Breast epithelium (tissue), 4 donors: ENCODE measurements around the gene NSF. TPM values are rescaled to one million over a fixed set of nuclear protein-coding genes. Genes with fewer than 3 reads are reported as not detected.
"Not testable (repeated sequence)": the region's sequence is repeated elsewhere in the genome, so short reads cannot be mapped to it uniquely, and the experiment has no call there.

ENCODE experiments used
- DNase-seq, 2 donors: peaks; one replicate each; pipeline ENCODE4 v3.0.0-alpha.2; 2019; ENCODE audit warnings: low spot score in 2 of 2
- H3K27ac ChIP-seq, 2 donors: fragments of 200-600 bp; sonication (generic) in 1 of 2; one replicate each; pipeline ENCODE4 v1.5.1; 2016 to 2019; ENCODE audit warnings: mild to moderate bottlenecking in 1 of 2
- H3K27me3 ChIP-seq, 2 donors: fragments of 200-600 bp; sonication (generic) in 1 of 2; one replicate each; pipeline versions ENCODE4 v1.5.1 to v1.6.0; 2017 to 2019; ENCODE audit warnings: control low read depth in 1 of 2, mild to moderate bottlenecking in 1 of 2
- H3K36me3 ChIP-seq: fragments of 200-600 bp; one replicate; pipeline ENCODE4 v1.5.1; 2019
- H3K4me1 ChIP-seq, 2 donors: fragments of 200-600 bp; sonication (generic); one replicate each; pipeline ENCODE4 v1.5.1; 2016 to 2019; ENCODE audit warnings: control low read depth in 1 of 2
- H3K4me3 ChIP-seq, 3 donors: fragments of 200-600 bp; sonication (generic); 1 replicate in 2 of 3; 2 replicates in 1 of 3; pipeline ENCODE4 v1.5.1; 2016 to 2019; ENCODE audit warnings: mild to moderate bottlenecking in 3 of 3, moderate library complexity in 2 of 3
- H3K9me3 ChIP-seq, 2 donors: fragments of 200-600 bp; sonication (generic) in 1 of 2; one replicate each; pipeline ENCODE4 v1.5.1; 2016 to 2019; ENCODE audit warnings: control low read depth in 1 of 2
- CTCF ChIP-seq, 3 donors: fragments of 450-650 bp; IDR thresholded peaks; one replicate each; pipeline ENCODE4 v1.5.1; 2016 to 2017; ENCODE audit warnings: antibody characterized with exemption in 3 of 3, mild to moderate bottlenecking in 3 of 3, moderate library complexity in 3 of 3
- POLR2A ChIP-seq: fragments of 450-650 bp; IDR thresholded peaks from one replicate; pipeline ENCODE4 v1.6.1; 2016; ENCODE audit warnings: antibody characterized with exemption, mild to moderate bottlenecking, moderate library complexity
- POLR2AphosphoS5 ChIP-seq, 3 donors: sonication (generic); formaldehyde crosslinking; IDR thresholded peaks; one replicate each; pipeline ENCODE4 v1.6.1; 2017; ENCODE audit warnings: antibody characterized with exemption in 3 of 3
- intact Hi-C: fragments of 100-400 bp; cut with DNase I; formaldehyde crosslinking; loops from one replicate; pipeline ENCODE4 v1.15.1; 2023; ENCODE audit warnings: low total_unique reads
- total RNA-seq, 3 donors: library from RNA; depleted of rRNA; stranded (reverse); fragments of >200 nt; gene quantifications; one replicate each; pipeline ENCODE4 v1.1.0, GENCODE V29; 2016

Gene NSF
- total RNA-seq, 3 donors from 2014 or later = 22.1 to 38.1 (median 38.0) TPM

- H3K27ac ChIP-seq = no peak overlapping the region
- TF ChIP-seq POLR2A (no peak), POLR2AphosphoS5 (IDR thresholded peaks at IDR 0.05) (no peak), CTCF (IDR thresholded peaks at IDR 0.05) (no peak)
- no peak for DNase-seq
Observed at GRCh38 chr17:46790216-46790615, 199.7 kb downstream of the NSF start.

GRCh38 chr17:46791531-46791930 lies 201.1 kb downstream of the NSF start:
- intact Hi-C loops = no loop called here
- Histone ChIP-seq H3K36me3 (no peaks in the 10 kb centered on the region), H3K4me3 (no peak overlapping the region), H3K4me1 (no peaks in the 10 kb centered on the region), H3K9me3 (peaks cover 0 to 5% of the 10 kb centered on the region in 2 donors), H3K27me3 (no peaks in the 10 kb centered on the region), H3K27ac (no peak overlapping the region)
- no peak for DNase-seq
- TF ChIP-seq CTCF (IDR thresholded peaks at IDR 0.05) = no peak
- no peak for TF ChIP-seq POLR2A
- no peak for TF ChIP-seq POLR2AphosphoS5 (IDR thresholded peaks at IDR 0.05)

More at GRCh38 chr17:46790216-46790615, 199.7 kb downstream of the NSF start:
- Histone ChIP-seq H3K4me1 (no peaks in the 10 kb centered on the region), H3K36me3 (no peaks in the 10 kb centered on the region), H3K4me3 (no peak overlapping the region), H3K27me3 (no peaks in the 10 kb centered on the region), H3K9me3 (peaks cover 0 to 5% of the 10 kb centered on the region in 2 donors)
- intact Hi-C loops = no loop called here

GRCh38 chr17:46792071-46792470 lies 201.6 kb downstream of the NSF start:
- no peak overlapping the region for H3K4me3 ChIP-seq
- H3K4me1 ChIP-seq = no peaks in the 10 kb centered on the region
- H3K27ac ChIP-seq = no peak overlapping the region
- no peak for TF ChIP-seq POLR2AphosphoS5 (IDR thresholded peaks at IDR 0.05)
- no peak for TF ChIP-seq CTCF (IDR thresholded peaks at IDR 0.05)
- TF ChIP-seq POLR2A = no peak
- intact Hi-C loops = no loop called here
- H3K9me3 ChIP-seq = peaks cover 0 to 5% of the 10 kb centered on the region in 2 donors
- DNase-seq = no peak
- H3K36me3 ChIP-seq = no peaks in the 10 kb centered on the region
- no peaks in the 10 kb centered on the region for H3K27me3 ChIP-seq

- H3K9me3 ChIP-seq, H3K36me3 ChIP-seq, H3K4me3 ChIP-seq, H3K4me1 ChIP-seq, H3K27ac ChIP-seq, H3K27me3 ChIP-seq, intact Hi-C loops, DNase-seq: not testable (repeated sequence)
Observed at GRCh38 chr17:46793023-46793422, 202.6 kb downstream of the NSF start.

- intact Hi-C loops = no loop called here
- no peak overlapping the region for H3K4me3 ChIP-seq
- H3K36me3 ChIP-seq = no peaks in the 10 kb centered on the region
- DNase-seq = no peak
- H3K27ac ChIP-seq = no peak overlapping the region
- H3K4me1 ChIP-seq = no peaks in the 10 kb centered on the region
- H3K27me3 ChIP-seq = no peaks in the 10 kb centered on the region
- peaks cover 0 to 5% of the 10 kb centered on the region in 2 donors for H3K9me3 ChIP-seq
- TF ChIP-seq POLR2A = no peak
- no peak for TF ChIP-seq POLR2AphosphoS5 (IDR thresholded peaks at IDR 0.05)
- no peak for TF ChIP-seq CTCF (IDR thresholded peaks at IDR 0.05)
Observed at GRCh38 chr17:46793541-46793940, 203.1 kb downstream of the NSF start.

GRCh38 chr17:46794318-46794717 lies 203.8 kb downstream of the NSF start:
- DNase-seq = no peak
- H3K4me1 ChIP-seq = no peaks in the 10 kb centered on the region

More at GRCh38 chr17:46794318-46794717, 203.8 kb downstream of the NSF start:
- H3K27ac ChIP-seq = no peak overlapping the region
- intact Hi-C loops = no loop called here
- no peak overlapping the region for H3K4me3 ChIP-seq
- H3K9me3 ChIP-seq = peaks cover 0 to 5% of the 10 kb centered on the region in 2 donors
- no peaks in the 10 kb centered on the region for H3K27me3 ChIP-seq
- no peaks in the 10 kb centered on the region for H3K36me3 ChIP-seq
- TF ChIP-seq POLR2A (no peak), POLR2AphosphoS5 (IDR thresholded peaks at IDR 0.05) (no peak), CTCF (IDR thresholded peaks at IDR 0.05) (no peak)
